Activated CD8-positive, alpha-beta memory T cell treated with anti-CD3 and anti-CD28 coated beads for 48 hours (primary cell): ENCODE measurements around the gene TXNDC16.

Source experiments
- DNase-seq, 3 experiments: peaks; one replicate each; pipeline ENCODE4 v3.0.0-alpha.2; 2020; ENCODE audit warnings: low read depth in 2 of 3, low spot score in 2 of 3

The TXNDC16 gene

GRCh38 chr14:52391881-52392615, 160.3 kb downstream of the TXNDC16 start:
- no peak for DNase-seq
